Measurements from ENCODE around the gene TMEM25. TPM values are rescaled to one million over a fixed set of nuclear protein-coding genes. Genes with fewer than 3 reads are reported as not detected.

TMEM25 gene
- total and polyA plus RNA-seq, 2 of the 13 experiments (the other 11 are each of a cell fraction or from before 2014, with no cell fraction given): 7.5 to 17.2 TPM

DNA sequence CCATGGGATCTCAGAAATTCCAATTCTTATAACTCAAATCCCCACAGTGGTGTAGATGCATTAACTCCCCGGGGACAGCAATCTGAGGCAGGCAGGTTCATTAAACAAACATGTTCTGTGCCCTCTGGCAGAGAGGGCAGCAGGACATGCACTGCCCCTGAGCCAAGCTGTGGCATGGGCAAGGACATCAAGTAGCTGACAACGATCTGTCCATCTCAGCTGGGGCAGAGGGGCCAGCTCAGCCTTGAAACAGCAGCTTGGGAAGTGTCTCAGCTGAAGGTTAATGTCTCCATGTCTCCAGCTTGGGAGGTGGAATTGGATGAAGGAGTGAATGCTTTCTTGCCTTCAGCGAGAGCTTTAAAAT is 13.6 kb downstream of the TMEM25 start (continued):
- TF ChIP-seq, protein P1, sequence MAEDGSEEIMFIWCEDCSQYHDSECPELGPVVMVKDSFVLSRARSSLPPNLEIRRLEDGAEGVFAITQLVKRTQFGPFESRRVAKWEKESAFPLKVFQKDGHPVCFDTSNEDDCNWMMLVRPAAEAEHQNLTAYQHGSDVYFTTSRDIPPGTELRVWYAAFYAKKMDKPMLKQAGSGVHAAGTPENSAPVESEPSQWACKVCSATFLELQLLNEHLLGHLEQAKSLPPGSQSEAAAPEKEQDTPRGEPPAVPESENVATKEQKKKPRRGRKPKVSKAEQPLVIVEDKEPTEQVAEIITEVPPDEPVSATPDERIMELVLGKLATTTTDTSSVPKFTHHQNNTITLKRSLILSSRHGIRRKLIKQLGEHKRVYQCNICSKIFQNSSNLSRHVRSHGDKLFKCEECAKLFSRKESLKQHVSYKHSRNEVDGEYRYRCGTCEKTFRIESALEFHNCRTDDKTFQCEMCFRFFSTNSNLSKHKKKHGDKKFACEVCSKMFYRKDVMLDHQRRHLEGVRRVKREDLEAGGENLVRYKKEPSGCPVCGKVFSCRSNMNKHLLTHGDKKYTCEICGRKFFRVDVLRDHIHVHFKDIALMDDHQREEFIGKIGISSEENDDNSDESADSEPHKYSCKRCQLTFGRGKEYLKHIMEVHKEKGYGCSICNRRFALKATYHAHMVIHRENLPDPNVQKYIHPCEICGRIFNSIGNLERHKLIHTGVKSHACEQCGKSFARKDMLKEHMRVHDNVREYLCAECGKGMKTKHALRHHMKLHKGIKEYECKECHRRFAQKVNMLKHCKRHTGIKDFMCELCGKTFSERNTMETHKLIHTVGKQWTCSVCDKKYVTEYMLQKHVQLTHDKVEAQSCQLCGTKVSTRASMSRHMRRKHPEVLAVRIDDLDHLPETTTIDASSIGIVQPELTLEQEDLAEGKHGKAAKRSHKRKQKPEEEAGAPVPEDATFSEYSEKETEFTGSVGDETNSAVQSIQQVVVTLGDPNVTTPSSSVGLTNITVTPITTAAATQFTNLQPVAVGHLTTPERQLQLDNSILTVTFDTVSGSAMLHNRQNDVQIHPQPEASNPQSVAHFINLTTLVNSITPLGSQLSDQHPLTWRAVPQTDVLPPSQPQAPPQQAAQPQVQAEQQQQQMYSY (CRISPR knock-in tag; IDR thresholded peaks at IDR 0.05): no peak
- no peak for TF ChIP-seq RFXANK (CRISPR knock-in tag; IDR thresholded peaks at IDR 0.05)
- no peak for TF ChIP-seq ZNF619 (CRISPR knock-in tag; IDR thresholded peaks at IDR 0.05)
- no peak for TF ChIP-seq MIER3 (CRISPR knock-in tag; IDR thresholded peaks at IDR 0.05; ENCODE audit: borderline replicate concordance)
- no peak for TF ChIP-seq SIX1 (CRISPR knock-in tag; IDR thresholded peaks at IDR 0.05; ENCODE audit: borderline replicate concordance)

DNA sequence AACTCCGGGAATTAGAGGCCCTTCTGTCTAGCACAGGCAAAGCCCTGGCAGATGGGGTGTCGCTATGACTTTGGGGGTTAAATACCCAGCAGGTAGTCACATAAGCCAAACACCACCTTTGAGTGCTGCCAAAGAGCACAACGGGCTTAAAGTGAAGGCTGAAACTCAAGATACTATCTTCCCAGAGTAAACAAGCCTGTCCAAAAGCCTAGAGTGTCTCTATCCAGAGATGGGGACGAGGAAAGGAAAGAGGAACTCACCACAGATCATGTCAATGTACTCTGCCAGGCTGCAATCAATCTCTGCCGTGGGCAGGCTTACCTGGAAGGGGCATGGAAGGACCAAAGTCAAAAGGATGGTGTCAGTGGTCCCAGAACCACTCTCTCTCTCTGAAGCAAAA is 14.5 kb downstream of the TMEM25 start:
- intact Hi-C loops (cut with micrococcal nuclease; ENCODE audit: unreplicated experiment): no loop called here
- no peak overlapping the region for H3K9ac ChIP-seq (ENCODE audit: insufficient read depth, low read depth, low read length)
- no peak overlapping the region for H3K4me3 ChIP-seq (replicated peaks in 1 of 3; ENCODE audit: insufficient read depth in 1 of 3, low read depth in 2 of 3, low read length in 3 of 3)
- POLR2A ChIA-PET: no interaction called here
- WGBS (ENCODE audit: low lambda C conversion rate): 67% methylated on average over 5 of the region's 5 CpGs
- DNase-seq (ENCODE audit: low spot score) (no peak), ATAC-seq (no peak), FAIRE-seq (no peak)
- H3K27me3 ChIP-seq (ENCODE audit: control insufficient read depth in 1 of 2, insufficient read depth in 2 of 2, low read length in 2 of 2): no peaks in the 10 kb centered on the region
- no peak overlapping the region for H3K27ac ChIP-seq (ENCODE audit: extremely low read length, insufficient read depth, low read length)
- H3K4me2 ChIP-seq (ENCODE audit: low read depth, low read length): no peak overlapping the region
- TF ChIP-seq MAFK (conservative IDR thresholded peaks at IDR 0.05 in 1 of 2, IDR thresholded peaks at IDR 0.05 in 1 of 2; ENCODE audit: low read length in 2 of 2): no peak
- TF ChIP-seq TARDBP (CRISPR knock-in tag; IDR thresholded peaks at IDR 0.05): no peak
- no peak for TF ChIP-seq SALL1 (CRISPR knock-in tag; IDR thresholded peaks at IDR 0.05)
- no peak for TF ChIP-seq CREB1 (IDR thresholded peaks at IDR 0.05)
- TF ChIP-seq CREB1 (CRISPR knock-in tag; IDR thresholded peaks at IDR 0.05): no peak
- TF ChIP-seq, protein P2, sequence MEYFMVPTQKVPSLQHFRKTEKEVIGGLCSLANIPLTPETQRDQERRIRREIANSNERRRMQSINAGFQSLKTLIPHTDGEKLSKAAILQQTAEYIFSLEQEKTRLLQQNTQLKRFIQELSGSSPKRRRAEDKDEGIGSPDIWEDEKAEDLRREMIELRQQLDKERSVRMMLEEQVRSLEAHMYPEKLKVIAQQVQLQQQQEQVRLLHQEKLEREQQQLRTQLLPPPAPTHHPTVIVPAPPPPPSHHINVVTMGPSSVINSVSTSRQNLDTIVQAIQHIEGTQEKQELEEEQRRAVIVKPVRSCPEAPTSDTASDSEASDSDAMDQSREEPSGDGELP (IDR thresholded peaks at IDR 0.05; ENCODE audit: borderline replicate concordance, low read depth): no peak
- TF ChIP-seq, protein P3, sequence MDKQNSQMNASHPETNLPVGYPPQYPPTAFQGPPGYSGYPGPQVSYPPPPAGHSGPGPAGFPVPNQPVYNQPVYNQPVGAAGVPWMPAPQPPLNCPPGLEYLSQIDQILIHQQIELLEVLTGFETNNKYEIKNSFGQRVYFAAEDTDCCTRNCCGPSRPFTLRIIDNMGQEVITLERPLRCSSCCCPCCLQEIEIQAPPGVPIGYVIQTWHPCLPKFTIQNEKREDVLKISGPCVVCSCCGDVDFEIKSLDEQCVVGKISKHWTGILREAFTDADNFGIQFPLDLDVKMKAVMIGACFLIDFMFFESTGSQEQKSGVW (CRISPR knock-in tag; IDR thresholded peaks at IDR 0.05; ENCODE audit: borderline replicate concordance): no peak
- TF ChIP-seq ZNF768 (CRISPR knock-in tag; IDR thresholded peaks at IDR 0.05): no peak
- TF ChIP-seq ZFP36L1 (CRISPR knock-in tag; IDR thresholded peaks at IDR 0.05): no peak
- TF ChIP-seq ELF3 (CRISPR knock-in tag; IDR thresholded peaks at IDR 0.05): no peak
- TF ChIP-seq SMC3 (IDR thresholded peaks at IDR 0.05; ENCODE audit: low read length): no peak
- CTCF ChIA-PET (ENCODE audit: low intra/inter-chr PET ratio, low total read pairs): no interaction called here
- H3K9me3 ChIP-seq (ENCODE audit: low read length): no peaks in the 10 kb centered on the region
- no TSS peak for BruUV-seq (replicated peaks)
- no peaks in the 10 kb centered on the region; a peak in 2 of 5 replicates for H3K36me3 ChIP-seq (replicated peaks in 1 of 2; ENCODE audit: control insufficient read depth in 1 of 2, insufficient read depth in 2 of 2, low read length in 2 of 2)
- H3K79me2 ChIP-seq (ENCODE audit: insufficient read depth, low read length): no peaks in the 10 kb centered on the region
- H4K20me1 ChIP-seq (ENCODE audit: insufficient read depth, low read length): no peaks in the 10 kb centered on the region
- in situ Hi-C loops (cut with HindIII; ENCODE audit: extremely low pct_ligation_motif_present, low pct_unique_long_range_greater_than_20kb): no loop called here
- no peaks in the 10 kb centered on the region for H3K4me1 ChIP-seq (ENCODE audit: insufficient read depth, low read length)
- no peak overlapping the region for H2AFZ ChIP-seq (ENCODE audit: low read length)

All from HepG2 (cell line).